Esophagus (tissue), 2 donors: ENCODE data around the gene HOXA3. TPM values are rescaled to one million over a fixed set of nuclear protein-coding genes. Genes with fewer than 3 reads are reported as not detected.

ENCODE experiments used
- H3K27ac ChIP-seq, 2 donors: one replicate each; pipeline ENCODE4 v1.5.1; 2013; ENCODE audit warnings: low read depth in 2 of 2, mild to moderate bottlenecking in 2 of 2, inconsistent platforms in 1 of 2, low read length in 1 of 2, moderate library complexity in 1 of 2
- H3K27me3 ChIP-seq, 2 donors: one replicate each; pipeline ENCODE4 v1.6.1; 2013; ENCODE audit warnings: low read length in 2 of 2, control low read depth in 1 of 2, mild to moderate bottlenecking in 1 of 2; ENCODE audit not compliant: insufficient read depth in 2 of 2, control insufficient read depth in 1 of 2
- H3K36me3 ChIP-seq, 2 donors: one replicate each; pipeline ENCODE4 v1.6.1; 2013; ENCODE audit warnings: low read length in 1 of 2; ENCODE audit not compliant: control insufficient read depth in 2 of 2, insufficient read depth in 2 of 2
- H3K4me1 ChIP-seq, 2 donors: one replicate each; pipeline ENCODE4 v1.6.1; 2013; ENCODE audit warnings: low read length in 1 of 2; ENCODE audit not compliant: control insufficient read depth in 2 of 2, insufficient read depth in 2 of 2
- H3K4me3 ChIP-seq, 2 donors: one replicate each; pipeline ENCODE4 v1.5.1; 2013; ENCODE audit warnings: low read length in 2 of 2, mild to moderate bottlenecking in 2 of 2, low read depth in 1 of 2, moderate library complexity in 1 of 2
- H3K9me3 ChIP-seq, 2 donors: one replicate each; pipeline ENCODE4 v1.6.1; 2013; ENCODE audit warnings: mild to moderate bottlenecking in 2 of 2, low read depth in 1 of 2, low read length in 1 of 2, moderate library complexity in 1 of 2; ENCODE audit not compliant: control insufficient read depth in 2 of 2, insufficient read depth in 1 of 2
- WGBS, 2 donors: extraction: QIAGEN DNeasy Blood & Tissue Kit; methylation state at CpG; one replicate each; pipeline ENCODE4 v1.1.7; 2013; 5-methylcytosine and 5-hydroxymethylcytosine counted together
- polyA plus RNA-seq, 2 donors: library from polyadenylated mRNA; stranded (reverse); fragments of 200-250 nt; gene quantifications; one replicate each; pipeline ENCODE4 v1.2.3, GENCODE V29; 2013
- donor health status: healthy with polysubstance abuse.
- donor health status: Bipolar disorder and iron deficiency.

Gene HOXA3
- polyA plus RNA-seq, 2 donors, result 3.3 to 4.3 TPM

- WGBS, 2 donors, result 22 to 38% methylated on average over 41 of the region's 41 CpGs
- Histone ChIP-seq H3K4me3 (peak overlapping the region; percentile 44), H3K9me3 (no peaks in the 10 kb centered on the region), H3K4me1 (peaks cover 0 to 10% of the 10 kb centered on the region in 2 donors), H3K27me3 (no peaks in the 10 kb centered on the region), H3K27ac (peak overlapping the region; percentile 96 to 97), H3K36me3 (no peaks in the 10 kb centered on the region)
Measured at GRCh38 chr7:27108390-27109127, 43.8 kb downstream of the HOXA3 start.

- Histone ChIP-seq H3K4me1 (peaks cover 0 to 10% of the 10 kb centered on the region in 2 donors), H3K36me3 (no peaks in the 10 kb centered on the region), H3K27ac (peak overlapping the region; percentile 96 to 97), H3K4me3 (peak overlapping the region; percentile 44), H3K27me3 (no peaks in the 10 kb centered on the region), H3K9me3 (no peaks in the 10 kb centered on the region)
- WGBS, 2 donors, result 25 to 31% methylated on average over 44 to 47 of the region's 47 CpGs
Measured at GRCh38 chr7:27107391-27108381, 44.7 kb downstream of the HOXA3 start.

GRCh38 chr7:27106901-27107240 lies 45.5 kb downstream of the HOXA3 start:
- H3K4me1 ChIP-seq, result peaks cover 0 to 10% of the 10 kb centered on the region in 2 donors
- 17 to 33% methylated on average over 14 of the region's 14 CpGs for WGBS, 2 donors
- no peaks in the 10 kb centered on the region for H3K27me3 ChIP-seq
- peak overlapping the region; percentile 93 to 95 for H3K27ac ChIP-seq
- no peaks in the 10 kb centered on the region for H3K36me3 ChIP-seq
- peak overlapping the region; percentile 44 to 48 for H3K4me3 ChIP-seq
- H3K9me3 ChIP-seq, result no peaks in the 10 kb centered on the region

- Histone ChIP-seq H3K4me1 (peaks cover 0 to 10% of the 10 kb centered on the region in 2 donors), H3K4me3 (peak overlapping the region; percentile 44 to 48)
- 19 to 39% methylated on average over 44 of the region's 44 CpGs for WGBS, 2 donors
Measured at GRCh38 chr7:27106181-27106900, 46.0 kb downstream of the HOXA3 start.

GRCh38 chr7:27105301-27106031 lies 46.9 kb downstream of the HOXA3 start:
- Histone ChIP-seq H3K36me3 (no peaks in the 10 kb centered on the region), H3K27ac (peak overlapping the region; percentile 83 to 95), H3K27me3 (no peaks in the 10 kb centered on the region), H3K4me1 (peaks cover 0 to 10% of the 10 kb centered on the region in 2 donors), H3K4me3 (peak overlapping the region in 1 of 2 donors; percentile 27), H3K9me3 (no peaks in the 10 kb centered on the region)
- 42 to 48% methylated on average over 13 of the region's 13 CpGs for WGBS, 2 donors

More at GRCh38 chr7:27106181-27106900, 46.0 kb downstream of the HOXA3 start:
- no peaks in the 10 kb centered on the region for H3K27me3 ChIP-seq
- no peaks in the 10 kb centered on the region for H3K9me3 ChIP-seq
- peak overlapping the region; percentile 93 to 95 for H3K27ac ChIP-seq
- no peaks in the 10 kb centered on the region for H3K36me3 ChIP-seq

GRCh38 chr7:27104341-27105058 lies 47.9 kb downstream of the HOXA3 start:
- Histone ChIP-seq H3K4me3 (no peak overlapping the region), H3K36me3 (no peaks in the 10 kb centered on the region), H3K9me3 (no peaks in the 10 kb centered on the region), H3K4me1 (peaks cover 0 to 5% of the 10 kb centered on the region in 2 donors), H3K27ac (peak overlapping the region; percentile 92 to 93), H3K27me3 (no peaks in the 10 kb centered on the region)
- WGBS, 2 donors, result 34 to 41% methylated on average over 13 of the region's 13 CpGs

GRCh38 chr7:27103489-27104226 lies 48.7 kb downstream of the HOXA3 start:
- 14 to 19% methylated on average over 35 of the region's 35 CpGs for WGBS, 2 donors
- no peaks in the 10 kb centered on the region for H3K9me3 ChIP-seq
- H3K4me1 ChIP-seq, result peaks cover 0 to 2% of the 10 kb centered on the region in 2 donors
- no peaks in the 10 kb centered on the region for H3K36me3 ChIP-seq
- peak overlapping the region; percentile 34 to 75 for H3K4me3 ChIP-seq
- H3K27ac ChIP-seq, result peak overlapping the region; percentile 92 to 93
- no peaks in the 10 kb centered on the region for H3K27me3 ChIP-seq
